ENCODE measurements around the gene LRRC8D.
A peak's percentile ranks its signal among the peaks of the same experiment; 100 is the strongest.

Gene LRRC8D

GRCh38 chr1:89870998-89871397, 50.2 kb downstream of the LRRC8D start:
- DNase-seq (ENCODE audit: low read depth), result no peak

GRCh38 chr1:89871768-89872473, 51.1 kb downstream of the LRRC8D start:
- no peak for DNase-seq (ENCODE audit: low read depth)

- DNase-seq (ENCODE audit: low read depth), result no peak
These were observed 51.7 kb downstream of the LRRC8D start for GRCh38 chr1:89872567-89872966.

- DNase-seq (ENCODE audit: low read depth), result no peak
These were observed 52.5 kb downstream of the LRRC8D start for GRCh38 chr1:89873288-89873687.

- DNase-seq (ENCODE audit: low read depth), result peak; percentile 51
These were observed 52.9 kb downstream of the LRRC8D start for GRCh38 chr1:89873770-89874169.

GRCh38 chr1:89876463-89876862, 55.6 kb downstream of the LRRC8D start:
- no peak for DNase-seq (ENCODE audit: low read depth)

- no peak for DNase-seq (ENCODE audit: low read depth)
These were observed 56.9 kb downstream of the LRRC8D start for GRCh38 chr1:89877756-89878155.

- no peak for DNase-seq (ENCODE audit: low read depth)
These were observed 57.4 kb downstream of the LRRC8D start for GRCh38 chr1:89878256-89878655.

GRCh38 chr1:89880679-89881078, 59.8 kb downstream of the LRRC8D start:
- no peak for DNase-seq (ENCODE audit: low read depth)

GRCh38 chr1:89881415-89882058, 60.7 kb downstream of the LRRC8D start:
- DNase-seq (ENCODE audit: low read depth), result no peak

- no peak for DNase-seq (ENCODE audit: low read depth)
These were observed 61.7 kb downstream of the LRRC8D start for GRCh38 chr1:89882348-89883029.

GRCh38 chr1:89883030-89883379, 62.2 kb downstream of the LRRC8D start:
- DNase-seq (ENCODE audit: low read depth), result no peak

GRCh38 chr1:89884718-89885596, 64.1 kb downstream of the LRRC8D start:
- DNase-seq (ENCODE audit: low read depth), result peak; percentile 86

- DNase-seq (ENCODE audit: low read depth), result peak; percentile 59
These were observed 66.4 kb downstream of the LRRC8D start for GRCh38 chr1:89887270-89887669.

- DNase-seq (ENCODE audit: low read depth), result no peak
These were observed 66.9 kb downstream of the LRRC8D start for GRCh38 chr1:89887713-89888112.

GRCh38 chr1:89888480-89889322, 67.9 kb downstream of the LRRC8D start:
- peak; percentile 45 for DNase-seq (ENCODE audit: low read depth)

GRCh38 chr1:89889323-89889615, 68.4 kb downstream of the LRRC8D start:
- no peak for DNase-seq (ENCODE audit: low read depth)

GRCh38 chr1:89890085-89890752, 69.4 kb downstream of the LRRC8D start:
- DNase-seq (ENCODE audit: low read depth), result peak; percentile 92

- no peak for DNase-seq (ENCODE audit: low read depth)
These were observed 72.0 kb downstream of the LRRC8D start for GRCh38 chr1:89892816-89893215.

GRCh38 chr1:89894210-89895201, 73.7 kb downstream of the LRRC8D start:
- DNase-seq (ENCODE audit: low read depth), result peak; percentile 87

All from ELR (cell line).